HG03159 (cell line): ENCODE data around the gene VWA5B2.

Experiments
- ATAC-seq: cut with Tn5 transposase; IDR thresholded peaks from one replicate; pipeline ENCODE4 v1.9.1; 2021; ENCODE audit warnings: mild to moderate bottlenecking, moderate library complexity; ENCODE audit not compliant: unreplicated experiment

The VWA5B2 gene

DNA sequence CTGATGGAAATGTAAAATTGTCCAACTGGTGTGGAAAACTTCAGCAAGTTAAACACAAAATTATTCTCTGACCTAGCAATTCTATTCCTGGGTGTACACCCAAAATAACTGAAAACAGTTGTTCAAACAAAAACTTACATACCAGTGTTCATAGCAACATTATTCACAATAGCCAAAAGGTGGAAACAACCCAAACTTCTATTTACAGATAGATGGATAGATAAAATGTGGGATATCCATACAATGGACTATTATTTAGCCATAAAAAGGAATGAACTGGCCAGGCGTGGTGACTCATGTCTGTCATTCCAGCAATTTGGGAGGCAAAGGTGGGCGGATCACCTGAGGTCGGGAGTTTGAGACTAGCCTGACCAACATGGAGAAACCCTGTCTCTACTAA lies 6.9 kb upstream of the VWA5B2 start:
- no peak for ATAC-seq

DNA sequence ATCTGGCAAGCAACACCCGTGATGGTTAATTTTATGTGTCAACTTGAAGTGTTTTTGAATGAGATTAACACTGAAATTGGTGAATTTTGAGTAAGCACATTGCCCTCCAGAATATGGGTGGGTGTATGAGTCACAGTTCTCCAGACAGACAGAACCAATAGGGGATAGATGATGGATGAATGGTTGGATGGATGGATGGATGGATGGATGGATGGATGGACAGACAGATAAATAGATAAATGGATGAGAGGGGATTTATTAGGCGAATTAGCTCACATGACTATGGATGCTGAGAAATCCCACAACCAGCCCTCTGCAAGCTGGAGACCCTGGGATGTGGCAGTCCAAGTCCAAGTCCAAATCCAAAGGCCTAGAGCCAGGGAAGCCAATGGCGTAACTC lies 5.4 kb upstream of the VWA5B2 start:
- ATAC-seq = no peak

DNA sequence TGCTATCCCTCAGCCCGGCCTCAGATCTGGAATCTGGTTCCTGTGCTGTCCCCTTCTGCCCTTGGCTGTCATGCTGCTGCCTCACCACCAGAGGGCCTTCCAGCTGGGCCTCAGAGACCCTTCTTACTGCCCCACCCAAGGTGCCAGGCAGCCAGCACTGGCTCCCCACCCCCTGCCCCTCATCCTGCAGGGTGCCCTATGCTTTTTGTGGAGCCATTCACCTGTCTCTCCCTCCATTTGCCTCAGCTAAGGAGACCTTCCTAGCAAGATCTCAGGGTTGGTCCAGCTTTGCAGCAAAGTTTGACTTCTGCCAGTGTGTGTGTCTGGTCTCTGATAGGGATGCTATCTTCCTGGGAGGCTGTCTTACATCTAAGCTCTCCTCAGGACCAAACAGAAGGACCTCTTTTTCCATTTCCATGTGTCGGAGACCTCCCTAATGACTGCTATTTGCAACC lies 1.9 kb upstream of the VWA5B2 start:
- no peak for ATAC-seq

DNA sequence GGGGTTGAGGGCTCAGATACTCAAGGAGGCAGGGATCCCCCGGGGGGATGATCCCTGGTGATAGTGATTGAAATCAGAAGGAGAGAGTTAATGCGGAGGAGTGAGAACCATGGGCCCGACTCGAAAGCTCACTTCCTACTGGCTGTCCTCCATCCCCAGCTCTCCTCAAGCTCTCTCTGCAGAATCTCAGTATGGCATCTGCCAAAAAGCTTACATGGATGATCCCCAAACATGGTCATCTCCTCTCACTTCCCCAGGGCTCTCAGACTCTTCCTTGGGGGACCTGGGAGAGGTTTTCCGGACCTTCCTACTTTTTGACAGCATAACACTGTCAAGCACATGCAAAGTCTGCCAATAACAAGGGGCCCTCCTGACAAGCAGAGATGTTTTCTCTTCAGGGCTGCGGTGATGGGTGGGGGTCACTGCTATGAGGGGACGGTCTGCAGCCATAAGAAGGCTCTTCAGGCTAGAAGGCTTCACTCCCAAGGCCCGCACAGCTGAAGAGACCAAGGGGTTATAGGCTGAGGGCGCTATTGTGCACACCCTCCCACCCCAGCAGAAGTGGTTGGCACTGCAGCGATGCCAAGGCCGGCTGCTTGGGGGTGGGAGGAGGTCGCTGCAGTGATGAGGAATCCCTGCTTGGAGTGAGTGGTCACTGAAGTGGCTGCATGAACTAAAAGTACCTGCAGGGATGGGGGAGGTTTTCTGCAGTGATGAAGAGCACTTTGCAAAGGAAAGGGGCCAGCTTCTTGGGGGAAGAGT lies 828 bp upstream of the VWA5B2 start:
- no peak for ATAC-seq

DNA sequence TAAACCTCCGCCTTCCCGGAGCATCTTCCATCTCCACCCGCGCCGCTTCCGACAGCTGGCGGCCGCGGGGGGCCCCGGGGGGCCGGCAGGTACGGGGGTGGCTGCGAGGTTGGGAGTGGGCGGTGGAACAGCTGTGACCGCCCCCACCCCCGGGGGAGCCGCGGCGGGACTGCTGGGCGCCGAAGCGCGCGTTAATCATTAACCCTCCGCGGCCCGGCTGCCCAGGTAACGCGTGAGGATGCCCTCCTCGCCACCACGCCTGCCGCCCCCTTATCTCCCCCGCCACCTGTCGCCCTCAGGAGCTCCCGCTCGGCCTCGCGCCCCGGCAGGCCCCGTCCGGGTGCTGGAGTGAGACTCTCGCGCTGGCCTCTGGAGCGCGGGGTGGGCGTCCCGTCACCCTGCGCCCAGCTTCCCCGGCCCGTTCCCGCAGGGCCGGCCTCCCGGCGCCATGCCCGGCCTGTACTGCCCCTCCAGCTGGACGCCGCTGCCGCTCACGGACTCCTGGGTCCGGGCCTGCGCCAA lies 757 bp downstream of the VWA5B2 start:
- ATAC-seq = no peak

DNA sequence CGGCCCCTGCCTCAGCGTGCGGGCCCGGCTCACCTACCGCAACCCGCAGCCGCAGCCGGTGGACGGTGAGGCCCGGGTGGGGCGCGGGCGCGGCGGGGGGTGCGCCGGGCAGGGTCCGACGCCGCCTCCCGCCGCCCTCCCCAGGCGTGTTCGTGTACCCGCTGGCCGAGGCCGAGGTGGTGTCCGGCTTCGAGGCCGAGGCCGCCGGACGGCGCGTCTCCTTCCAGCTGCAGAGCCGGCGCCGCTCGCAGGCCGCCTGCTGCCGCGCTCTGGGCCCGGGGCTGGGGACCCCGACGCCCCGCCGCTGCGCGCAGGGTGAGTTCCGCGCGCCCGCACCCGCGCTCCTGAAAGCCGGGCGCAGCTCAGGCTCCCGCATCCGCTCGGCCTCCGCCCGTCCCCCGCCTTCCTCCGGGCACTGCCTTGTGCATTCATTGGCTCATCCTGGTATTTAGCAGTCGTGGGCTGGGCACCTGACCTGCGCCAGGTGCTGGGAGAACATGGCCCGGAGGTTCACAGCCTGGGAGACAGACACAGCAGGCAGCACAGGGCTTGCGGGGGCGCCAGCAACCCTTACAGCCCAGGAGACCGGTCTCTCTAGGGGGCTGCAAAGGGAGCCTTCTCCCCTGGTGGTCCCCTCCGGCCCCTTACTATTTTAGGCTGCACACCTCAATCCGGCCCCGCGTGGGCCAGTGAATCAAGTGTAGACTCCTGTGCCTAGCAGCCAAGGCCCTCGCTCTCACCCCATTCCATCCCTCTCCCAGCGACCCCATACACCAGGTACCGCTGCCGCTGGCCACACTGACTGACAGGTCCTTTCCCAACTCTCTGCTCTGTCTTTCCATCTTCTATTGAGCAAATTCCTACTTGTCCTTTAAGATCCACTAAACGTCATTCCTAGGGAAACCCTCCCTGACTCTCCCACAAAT lies 1.5 kb downstream of the VWA5B2 start:
- ATAC-seq = no peak

DNA sequence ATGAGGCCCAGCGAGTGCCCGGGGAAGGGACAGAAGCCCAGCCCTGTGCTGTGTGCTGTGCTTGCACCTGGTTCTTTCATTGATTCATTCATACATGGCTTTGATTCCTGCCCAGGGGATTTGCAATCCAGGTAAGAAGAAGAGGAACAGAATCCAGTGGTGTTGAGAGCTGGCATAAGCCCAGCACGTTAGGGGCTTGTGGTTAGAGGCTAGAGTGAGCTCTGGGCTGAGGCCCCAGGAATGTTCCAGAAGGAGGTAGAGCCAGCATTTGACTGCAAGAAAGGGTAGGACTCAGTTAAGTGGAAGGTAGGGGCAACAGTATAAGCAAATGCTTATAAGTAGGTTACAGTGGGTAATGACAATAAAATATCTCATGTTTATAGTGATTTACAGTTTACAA lies 2.3 kb downstream of the VWA5B2 start:
- no peak for ATAC-seq

DNA sequence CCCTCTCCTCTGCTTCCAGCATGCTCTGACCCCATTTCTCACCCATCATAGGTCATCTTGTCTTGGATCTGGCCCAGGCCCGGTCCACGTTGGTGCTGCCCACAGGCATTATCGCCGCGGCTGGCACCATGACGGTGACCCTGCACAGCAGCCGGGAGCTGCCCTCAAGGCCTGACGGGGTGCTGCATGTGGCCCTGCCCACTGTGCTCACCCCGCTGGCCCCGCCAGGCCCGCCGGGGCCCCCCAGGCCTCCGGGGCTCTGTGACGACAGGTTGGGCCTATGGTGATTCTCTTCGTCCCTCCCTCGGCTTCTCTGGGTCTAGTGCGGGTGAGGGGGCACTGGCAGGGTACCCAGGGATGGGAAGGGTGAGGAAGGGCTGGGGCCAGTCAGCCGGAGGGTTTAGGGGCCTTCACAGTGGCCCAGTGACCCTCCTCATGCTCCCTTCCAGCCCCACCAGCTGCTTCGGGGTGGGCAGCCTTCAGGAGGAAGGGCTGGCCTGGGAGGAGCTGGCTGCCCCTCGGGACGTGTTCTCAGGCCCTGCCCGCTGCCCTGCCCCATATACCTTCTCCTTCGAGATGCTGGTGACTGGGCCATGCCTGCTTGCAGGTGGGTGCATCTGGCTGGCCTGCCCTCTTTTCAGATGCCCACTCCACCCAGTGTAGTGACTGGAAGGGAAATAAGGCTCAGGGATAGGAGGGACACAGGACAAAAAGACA lies 3.9 kb downstream of the VWA5B2 start:
- ATAC-seq = no peak

DNA sequence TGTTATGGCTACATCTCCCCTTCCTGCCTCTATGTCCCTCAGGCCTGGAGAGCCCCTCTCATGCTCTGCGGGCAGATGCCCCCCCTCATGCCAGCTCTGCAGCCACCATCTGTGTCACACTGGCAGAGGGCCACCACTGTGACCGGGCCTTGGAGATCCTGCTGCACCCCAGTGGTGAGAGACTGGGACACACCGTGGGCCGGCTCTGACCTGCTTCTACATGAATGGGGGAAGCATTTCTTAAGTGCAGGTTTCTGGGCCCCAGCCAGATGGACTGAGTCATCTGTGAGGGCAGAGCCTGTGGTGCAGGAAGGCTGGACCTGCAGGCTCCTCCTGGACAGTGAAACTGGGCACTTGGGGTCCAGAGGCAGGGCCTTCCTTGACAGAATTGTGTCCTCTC lies 4.8 kb downstream of the VWA5B2 start:
- no peak for ATAC-seq

DNA sequence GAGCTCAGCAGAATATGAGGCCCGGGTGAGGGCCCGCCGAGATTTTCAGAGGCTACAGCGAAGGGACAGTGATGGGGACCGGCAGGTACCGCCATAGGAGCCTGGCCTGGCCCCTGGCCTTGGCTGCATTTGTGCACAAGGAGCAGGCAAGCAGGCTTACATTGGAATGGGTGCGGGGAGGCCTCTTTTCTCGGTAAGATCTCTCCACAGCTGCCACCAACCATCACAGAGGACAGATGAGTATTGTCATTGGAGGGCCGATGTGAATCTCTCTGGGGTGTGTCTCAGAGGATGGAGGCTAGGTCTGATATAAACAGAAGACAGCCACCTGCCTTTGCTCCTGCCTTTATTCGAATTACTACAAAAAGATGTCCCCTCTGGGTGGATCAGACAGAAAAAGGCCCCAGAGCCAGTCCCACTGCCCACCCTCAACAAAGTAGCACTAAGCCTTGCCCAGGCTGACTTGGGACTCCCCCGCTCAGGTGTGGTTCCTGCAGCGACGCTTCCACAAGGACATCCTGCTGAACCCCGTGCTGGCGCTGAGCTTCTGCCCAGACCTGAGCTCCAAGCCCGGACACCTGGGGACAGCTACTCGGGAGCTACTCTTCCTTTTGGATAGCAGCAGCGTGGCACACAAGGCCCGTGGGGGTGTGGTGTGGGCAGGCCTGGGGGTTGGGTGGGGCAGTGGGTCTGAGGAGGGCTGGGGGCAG lies 5.4 kb downstream of the VWA5B2 start:
- no peak for ATAC-seq

DNA sequence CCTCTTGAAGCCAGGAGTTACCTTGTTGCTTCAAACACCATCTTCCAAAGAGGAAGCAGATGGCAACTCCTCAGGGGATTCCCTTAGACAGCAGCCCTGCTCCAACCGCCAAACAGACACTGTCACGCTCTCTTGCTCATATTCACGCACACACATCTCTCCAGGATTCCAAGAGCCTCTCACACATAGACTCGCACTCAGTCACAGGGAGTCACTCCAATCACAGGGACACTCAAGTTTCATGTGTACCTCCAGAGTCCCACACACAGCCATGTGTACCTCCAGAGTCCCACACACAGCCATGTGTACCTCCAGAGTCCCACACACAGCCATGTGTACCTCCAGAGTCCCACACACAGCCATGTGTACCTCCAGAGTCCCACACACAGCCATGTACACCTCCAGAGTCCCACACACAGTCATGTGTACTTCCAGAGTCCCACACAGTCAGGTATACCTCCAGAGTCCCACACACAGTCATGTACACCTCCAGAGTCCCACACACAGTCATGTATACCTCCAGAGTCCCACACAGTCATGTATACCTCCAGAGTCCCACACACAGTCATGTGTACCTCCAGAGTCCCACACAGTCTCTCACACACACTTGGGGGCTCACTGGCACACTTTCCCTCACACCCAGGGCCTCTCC lies 6.1 kb downstream of the VWA5B2 start:
- no peak for ATAC-seq

DNA sequence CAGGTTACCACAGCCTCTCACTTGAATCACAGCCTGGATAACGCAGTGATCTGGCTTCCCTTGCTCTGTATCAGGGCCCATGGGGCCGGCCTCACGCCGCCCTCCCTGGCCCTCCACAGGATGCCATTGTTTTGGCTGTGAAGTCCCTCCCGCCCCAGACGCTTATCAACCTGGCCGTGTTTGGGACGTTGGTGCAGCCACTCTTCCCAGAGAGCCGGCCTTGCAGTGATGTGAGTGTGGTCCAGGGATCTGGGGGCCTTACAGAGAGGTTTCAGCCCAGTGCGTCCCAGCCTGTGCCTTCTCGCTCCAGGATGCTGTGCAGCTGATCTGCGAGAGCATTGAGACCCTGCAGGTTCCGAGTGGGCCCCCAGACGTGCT lies 6.6 kb downstream of the VWA5B2 start:
- no peak for ATAC-seq

DNA sequence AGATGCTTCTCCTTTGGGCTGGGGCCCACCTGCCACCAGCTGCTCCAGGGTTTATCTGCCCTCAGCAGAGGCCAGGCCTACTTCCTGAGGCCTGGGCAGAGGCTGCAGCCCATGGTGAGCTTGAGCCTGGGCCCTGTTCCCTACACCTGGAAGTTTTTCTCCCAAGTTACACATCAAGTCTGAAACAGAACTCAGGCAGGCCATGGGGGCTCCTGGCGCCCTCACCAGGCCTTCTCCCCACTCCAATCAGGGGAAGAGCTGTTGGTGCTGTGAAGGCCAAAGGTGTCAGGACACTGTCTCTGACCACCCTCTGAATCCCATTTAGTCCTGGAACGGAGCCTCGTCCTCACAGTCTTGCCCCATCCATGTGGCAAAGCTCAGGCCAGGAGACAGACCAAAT lies 7.3 kb downstream of the VWA5B2 start:
- no peak for ATAC-seq

DNA sequence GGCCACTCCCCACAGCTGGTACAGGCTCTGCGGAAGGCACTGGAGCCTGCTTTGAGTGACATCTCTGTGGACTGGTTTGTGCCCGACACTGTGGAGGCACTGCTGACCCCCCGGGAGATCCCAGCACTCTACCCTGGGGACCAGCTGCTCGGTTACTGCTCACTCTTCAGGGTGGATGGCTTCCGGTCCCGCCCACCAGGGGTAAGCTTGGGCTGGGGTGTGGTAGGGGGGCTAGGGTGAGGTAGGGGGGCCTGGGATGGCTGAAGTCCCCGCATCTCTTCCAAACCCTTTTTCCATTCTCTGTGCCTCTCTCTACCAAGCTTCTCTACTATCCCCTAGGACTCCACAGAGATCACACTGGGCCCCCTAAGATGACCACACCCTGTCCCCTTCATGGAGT lies 7.8 kb downstream of the VWA5B2 start:
- ATAC-seq = no peak

DNA sequence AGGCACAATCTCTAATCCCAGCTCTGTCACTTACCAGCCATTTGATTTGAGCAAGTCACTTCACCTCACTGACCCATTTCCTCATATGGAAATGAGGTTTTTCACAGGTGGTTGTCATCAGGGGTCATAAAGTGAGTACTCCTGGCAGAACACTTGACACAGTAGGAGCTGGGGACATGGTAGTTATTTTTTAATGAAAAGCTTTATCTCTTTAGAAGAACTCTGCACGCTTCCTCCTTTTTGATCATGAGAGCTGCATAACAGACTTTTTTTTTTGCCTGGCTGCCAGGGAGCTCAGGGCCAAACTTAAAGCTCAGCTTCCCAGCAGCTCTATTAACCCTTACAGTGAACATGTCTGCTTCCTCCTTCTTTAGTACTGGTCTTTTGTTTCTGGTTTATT lies 8.4 kb downstream of the VWA5B2 start:
- ATAC-seq = no peak

DNA sequence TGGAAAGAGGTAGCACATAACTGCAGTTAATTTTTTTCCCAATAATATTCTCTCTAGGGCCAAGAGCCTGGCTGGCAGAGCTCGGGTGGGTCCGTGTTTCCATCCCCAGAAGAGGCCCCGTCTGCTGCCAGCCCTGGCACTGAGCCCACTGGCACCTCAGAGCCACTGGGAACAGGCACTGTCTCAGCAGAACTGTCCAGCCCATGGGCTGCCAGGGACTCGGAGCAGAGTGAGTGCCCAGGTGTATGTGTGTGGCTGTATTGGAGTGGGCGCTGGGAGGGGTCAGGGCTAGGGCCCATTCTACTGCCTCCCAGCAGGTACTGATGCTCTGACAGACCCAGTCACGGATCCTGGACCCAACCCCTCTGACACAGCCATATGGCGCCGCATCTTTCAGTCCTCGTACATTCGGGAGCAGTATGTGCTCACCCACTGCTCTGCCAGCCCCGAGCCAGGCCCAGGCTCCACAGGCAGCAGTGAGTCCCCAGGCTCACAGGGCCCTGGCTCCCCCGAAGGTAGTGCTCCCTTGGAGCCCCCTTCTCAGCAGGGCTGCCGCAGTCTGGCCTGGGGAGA lies 8.9 kb downstream of the VWA5B2 start:
- ATAC-seq = no peak

DNA sequence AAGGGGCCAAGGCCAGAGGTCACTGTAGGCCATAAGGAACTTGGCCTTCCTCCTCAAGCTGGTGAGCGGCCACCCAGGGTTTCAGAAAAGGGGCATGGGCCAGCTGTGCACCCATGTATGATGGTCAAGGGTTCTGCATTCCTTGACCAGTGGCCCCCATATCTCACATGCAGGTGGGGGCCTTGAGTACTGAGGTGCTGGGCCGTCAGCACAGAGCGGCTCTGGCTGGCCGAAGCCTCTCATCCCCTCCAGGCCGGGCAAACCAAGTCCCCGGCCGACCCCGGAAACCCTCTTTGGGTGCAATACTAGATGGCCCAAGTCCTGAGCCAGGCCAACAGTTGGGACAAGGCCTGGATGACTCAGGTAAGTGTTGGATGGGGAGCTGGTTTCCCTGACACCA lies 9.8 kb downstream of the VWA5B2 start:
- no peak for ATAC-seq

DNA sequence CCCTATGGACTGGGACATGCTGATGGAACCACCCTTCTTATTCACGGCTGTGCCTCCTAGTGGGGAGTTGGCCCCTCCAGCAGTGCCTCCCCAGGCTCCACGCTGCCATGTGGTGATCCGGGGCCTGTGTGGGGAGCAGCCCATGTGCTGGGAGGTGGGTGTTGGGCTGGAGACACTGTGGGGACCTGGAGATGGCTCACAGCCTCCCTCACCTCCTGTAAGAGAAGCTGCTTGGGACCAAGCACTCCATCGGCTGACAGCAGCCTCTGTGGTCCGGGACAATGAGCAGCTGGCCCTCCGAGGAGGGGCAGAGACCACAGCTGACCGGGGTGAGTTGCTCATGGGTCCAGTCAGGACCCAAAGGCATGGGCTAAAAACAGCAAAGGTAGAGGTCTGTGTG lies 10.3 kb downstream of the VWA5B2 start:
- no peak for ATAC-seq

DNA sequence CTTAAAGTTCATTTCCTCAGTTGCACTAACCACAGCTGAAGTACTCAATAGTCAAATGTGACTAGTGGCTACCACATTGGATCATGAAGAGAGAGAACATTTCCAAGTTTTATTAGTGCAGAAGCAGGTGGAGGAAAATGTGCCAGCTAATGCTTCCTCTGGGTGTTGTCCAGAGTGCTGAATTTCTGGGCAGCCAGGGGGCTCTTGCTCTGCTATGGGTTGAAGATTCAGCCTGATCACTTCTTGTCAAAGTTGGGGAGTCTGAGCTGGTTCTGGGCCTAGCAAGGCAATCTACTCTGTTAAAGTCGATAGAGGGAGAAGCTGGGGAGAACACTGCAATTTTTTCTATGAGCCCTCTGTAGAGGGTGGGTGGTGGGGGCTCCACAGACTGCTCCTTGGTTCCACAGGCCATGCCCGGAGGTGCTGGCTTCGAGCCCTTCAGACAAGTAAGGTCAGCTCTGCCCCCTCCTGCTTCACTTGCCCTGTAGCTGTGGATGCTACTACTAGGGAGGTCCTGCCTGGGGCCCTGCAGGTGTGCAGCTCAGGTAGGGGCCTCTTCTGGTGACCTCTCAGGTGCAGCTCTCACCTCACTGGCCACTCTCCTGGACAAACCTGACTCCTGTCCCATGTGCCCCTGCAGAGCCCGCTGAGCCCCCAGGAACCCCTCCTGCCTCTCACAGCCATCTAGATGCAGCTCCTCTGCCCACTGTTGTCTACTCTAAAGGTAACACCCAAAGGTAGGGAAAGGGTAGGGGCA lies 11.2 kb downstream of the VWA5B2 start:
- ATAC-seq = no peak
